Measurements from ENCODE around the gene MCC.
A peak's percentile ranks its signal among the peaks of the same experiment; 100 is the strongest.

Gene MCC

DNA sequence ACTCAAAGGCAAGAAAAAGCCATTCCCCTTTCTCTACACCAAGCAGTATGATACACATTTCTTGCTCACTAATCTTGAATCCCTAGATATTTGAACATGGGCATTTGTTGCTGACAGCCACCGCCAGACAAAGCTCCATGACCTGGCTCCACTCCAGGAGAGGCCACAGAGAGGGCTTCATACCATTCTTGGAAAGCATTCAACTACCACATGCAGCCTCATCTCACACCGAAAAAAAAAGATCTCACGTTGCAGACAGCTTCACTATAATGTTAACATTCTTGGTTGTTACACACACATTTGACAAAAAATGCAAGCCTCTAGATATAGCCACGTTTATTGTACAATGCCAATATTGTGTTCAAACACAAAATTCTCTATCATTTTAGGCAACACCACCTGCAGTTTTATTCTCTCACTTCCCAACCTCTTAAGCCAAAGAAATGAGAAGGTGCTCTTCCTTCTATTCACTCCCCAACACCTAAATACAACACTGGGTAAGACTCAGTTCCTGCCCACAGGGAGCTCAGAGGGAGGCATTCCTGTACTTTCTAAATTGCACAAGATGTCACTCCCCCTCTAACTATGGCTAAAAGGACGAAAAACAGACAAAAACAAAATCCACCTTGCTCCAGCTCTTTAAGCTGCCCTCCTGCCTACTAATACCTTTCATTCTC, 275.9 kb downstream of the MCC start:
- Histone ChIP-seq H3K23ac (ENCODE audit: low read length in 2 of 2) (no peak overlapping the region), H2BK5ac (ENCODE audit: low read depth, low read length, poor library complexity, severe bottlenecking) (no peak overlapping the region), H3K79me1 (replicated peaks; ENCODE audit: low read length, poor library complexity, severe bottlenecking) (peaks cover 25% of the 10 kb centered on the region), H2AFZ (ENCODE audit: low read depth, low read length) (no peak overlapping the region), H3K4me1 (ENCODE audit: control insufficient read depth, insufficient read depth, low read depth, low read length) (peaks cover 5% of the 10 kb centered on the region), H3K14ac (ENCODE audit: low read length in 2 of 2) (no peak overlapping the region), H3K36me3 (ENCODE audit: control insufficient read depth in 1 of 2, insufficient read depth in 2 of 2, low read depth in 1 of 2, low read length in 2 of 2) (no peaks in the 10 kb centered on the region), H3K4ac (ENCODE audit: low read depth in 1 of 2, low read length in 2 of 2) (no peak overlapping the region), H3K9me3 (ENCODE audit: control insufficient read depth, low read length) (no peaks in the 10 kb centered on the region), H2BK120ac (ENCODE audit: low read depth, low read length) (no peak overlapping the region), H3K27ac (ENCODE audit: low read length, poor library complexity, severe bottlenecking) (no peak overlapping the region), H2BK12ac (ENCODE audit: low read length in 2 of 2) (no peak overlapping the region), H4K91ac (ENCODE audit: low read length) (no peak overlapping the region), H2BK15ac (ENCODE audit: low read depth, poor library complexity, severe bottlenecking) (no peak overlapping the region), H2AK5ac (ENCODE audit: low read length, severe bottlenecking) (no peak overlapping the region), H3K9ac (ENCODE audit: low read length) (no peak overlapping the region), H3K4me2 (ENCODE audit: low read length, poor library complexity, severe bottlenecking) (no peak overlapping the region), H3K27me3 (ENCODE audit: control insufficient read depth in 1 of 2, insufficient read depth in 1 of 2, low read length in 2 of 2) (no peaks in the 10 kb centered on the region), H3K4me3 (ENCODE audit: insufficient read depth in 1 of 2, low read depth in 1 of 2, low read length in 2 of 2) (no peak overlapping the region), H4K8ac (ENCODE audit: low read length) (no peak overlapping the region), H3K18ac (ENCODE audit: low read depth in 1 of 2, low read length in 2 of 2) (no peak overlapping the region)
- peak; percentile 75 for DNase-seq
- WGBS: 42% methylated on average over 5 of the region's 5 CpGs

DNA sequence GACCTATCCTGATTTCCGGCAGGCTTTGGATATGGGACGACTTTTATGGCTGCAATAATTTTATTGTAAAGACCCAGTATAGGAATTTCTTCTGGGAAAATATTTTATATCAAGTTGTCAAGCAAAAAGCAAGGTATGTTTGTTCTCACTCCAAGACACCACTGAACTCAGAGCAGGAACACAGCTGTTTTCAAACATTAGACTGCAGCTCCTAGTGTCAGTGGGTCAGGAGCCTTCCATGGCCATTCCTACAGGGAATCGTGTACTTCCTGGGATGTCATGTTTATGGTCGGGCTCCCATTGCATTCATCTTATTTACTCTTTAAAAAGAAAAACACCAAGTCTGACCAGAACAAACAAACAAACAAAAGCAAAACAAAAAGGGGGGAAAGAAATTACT, 278.8 kb downstream of the MCC start:
- no peaks in the 10 kb centered on the region for H3K27me3 ChIP-seq (ENCODE audit: control insufficient read depth in 1 of 2, insufficient read depth in 1 of 2, low read length in 2 of 2)
- H3K18ac ChIP-seq (ENCODE audit: low read depth in 1 of 2, low read length in 2 of 2): no peak overlapping the region
- H3K27ac ChIP-seq (ENCODE audit: low read length, poor library complexity, severe bottlenecking): no peak overlapping the region
- H3K4ac ChIP-seq (ENCODE audit: low read depth in 1 of 2, low read length in 2 of 2): no peak overlapping the region
- no peak overlapping the region for H3K4me3 ChIP-seq (ENCODE audit: insufficient read depth in 1 of 2, low read depth in 1 of 2, low read length in 2 of 2)
- H3K79me1 ChIP-seq (replicated peaks; ENCODE audit: low read length, poor library complexity, severe bottlenecking): peaks cover 23% of the 10 kb centered on the region
- H2BK12ac ChIP-seq (ENCODE audit: low read length in 2 of 2): no peak overlapping the region
- H2BK120ac ChIP-seq (ENCODE audit: low read depth, low read length): no peak overlapping the region
- H2BK5ac ChIP-seq (ENCODE audit: low read depth, low read length, poor library complexity, severe bottlenecking): no peak overlapping the region
- no peaks in the 10 kb centered on the region for H3K36me3 ChIP-seq (ENCODE audit: control insufficient read depth in 1 of 2, insufficient read depth in 2 of 2, low read depth in 1 of 2, low read length in 2 of 2)
- DNase-seq: no peak
- 100% methylated on average over 2 of the region's 4 CpGs for WGBS
- H3K9me3 ChIP-seq (ENCODE audit: control insufficient read depth, low read length): no peaks in the 10 kb centered on the region
- H2AK5ac ChIP-seq (ENCODE audit: low read length, severe bottlenecking): no peak overlapping the region
- H3K23ac ChIP-seq (ENCODE audit: low read length in 2 of 2): no peak overlapping the region
- H4K8ac ChIP-seq (ENCODE audit: low read length): no peak overlapping the region
- no peak overlapping the region for H2AFZ ChIP-seq (ENCODE audit: low read depth, low read length)
- peaks cover 3% of the 10 kb centered on the region for H3K4me1 ChIP-seq (ENCODE audit: control insufficient read depth, insufficient read depth, low read depth, low read length)
- no peak overlapping the region for H3K4me2 ChIP-seq (ENCODE audit: low read length, poor library complexity, severe bottlenecking)
- H4K91ac ChIP-seq (ENCODE audit: low read length): no peak overlapping the region
- H3K9ac ChIP-seq (ENCODE audit: low read length): no peak overlapping the region
- no peak overlapping the region for H2BK15ac ChIP-seq (ENCODE audit: low read depth, poor library complexity, severe bottlenecking)
- H3K14ac ChIP-seq (ENCODE audit: low read length in 2 of 2): no peak overlapping the region

DNA sequence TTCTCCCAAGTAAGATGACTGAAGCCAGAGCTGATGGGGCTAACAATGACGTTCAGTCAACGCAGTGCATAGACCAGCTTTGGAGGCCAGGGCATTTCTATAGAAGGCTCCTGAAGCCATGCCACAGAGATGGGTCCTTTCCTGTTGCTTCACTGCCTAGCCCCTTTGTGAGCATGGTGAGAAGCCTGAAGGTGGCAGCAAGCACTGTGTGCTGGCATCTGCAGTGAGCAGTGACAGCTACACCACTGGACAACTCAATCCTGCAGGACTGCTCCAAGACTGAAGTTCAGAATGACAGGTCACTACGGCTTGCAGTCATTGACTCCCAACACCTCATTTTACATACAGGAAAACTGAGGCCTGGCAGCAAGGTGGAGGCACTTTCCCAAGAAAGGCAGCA, 282.4 kb downstream of the MCC start:
- H3K14ac ChIP-seq (ENCODE audit: low read length in 2 of 2): no peak overlapping the region
- H3K18ac ChIP-seq (ENCODE audit: low read depth in 1 of 2, low read length in 2 of 2): peak overlapping the region in 1 of 2 experiments; percentile 11
- H3K4me3 ChIP-seq (ENCODE audit: insufficient read depth in 1 of 2, low read depth in 1 of 2, low read length in 2 of 2): no peak overlapping the region
- peaks cover 6% of the 10 kb centered on the region for H3K4me1 ChIP-seq (ENCODE audit: control insufficient read depth, insufficient read depth, low read depth, low read length)
- WGBS: 97% methylated on average over 3 of the region's 3 CpGs
- H3K27me3 ChIP-seq (ENCODE audit: control insufficient read depth in 1 of 2, insufficient read depth in 1 of 2, low read length in 2 of 2): no peaks in the 10 kb centered on the region
- H2AFZ ChIP-seq (ENCODE audit: low read depth, low read length): no peak overlapping the region
- H3K4ac ChIP-seq (ENCODE audit: low read depth in 1 of 2, low read length in 2 of 2): no peak overlapping the region
- no peak overlapping the region for H3K4me2 ChIP-seq (ENCODE audit: low read length, poor library complexity, severe bottlenecking)
- peak overlapping the region in 1 of 2 experiments; percentile 79 for H2BK12ac ChIP-seq (ENCODE audit: low read length in 2 of 2)
- peak overlapping the region; percentile 0 for H4K8ac ChIP-seq (ENCODE audit: low read length)
- H3K36me3 ChIP-seq (ENCODE audit: control insufficient read depth in 1 of 2, insufficient read depth in 2 of 2, low read depth in 1 of 2, low read length in 2 of 2): no peaks in the 10 kb centered on the region
- no peak overlapping the region for H2BK15ac ChIP-seq (ENCODE audit: low read depth, poor library complexity, severe bottlenecking)
- no peak overlapping the region for H3K27ac ChIP-seq (ENCODE audit: low read length, poor library complexity, severe bottlenecking)
- no peak overlapping the region for H2BK5ac ChIP-seq (ENCODE audit: low read depth, low read length, poor library complexity, severe bottlenecking)
- no peak overlapping the region for H2AK5ac ChIP-seq (ENCODE audit: low read length, severe bottlenecking)
- no peak overlapping the region for H4K91ac ChIP-seq (ENCODE audit: low read length)
- no peaks in the 10 kb centered on the region for H3K9me3 ChIP-seq (ENCODE audit: control insufficient read depth, low read length)
- H3K9ac ChIP-seq (ENCODE audit: low read length): no peak overlapping the region
- no peak overlapping the region for H2BK120ac ChIP-seq (ENCODE audit: low read depth, low read length)
- DNase-seq: no peak
- H3K23ac ChIP-seq (ENCODE audit: low read length in 2 of 2): no peak overlapping the region
- H3K79me1 ChIP-seq (replicated peaks; ENCODE audit: low read length, poor library complexity, severe bottlenecking): peaks cover 26% of the 10 kb centered on the region

- peaks cover 6% of the 10 kb centered on the region for H3K4me1 ChIP-seq (ENCODE audit: control insufficient read depth, insufficient read depth, low read depth, low read length)
- H3K9me3 ChIP-seq (ENCODE audit: control insufficient read depth, low read length): no peaks in the 10 kb centered on the region
- no peak overlapping the region for H2BK120ac ChIP-seq (ENCODE audit: low read depth, low read length)
- H3K23ac ChIP-seq (ENCODE audit: low read length in 2 of 2): no peak overlapping the region
- H3K18ac ChIP-seq (ENCODE audit: low read depth in 1 of 2, low read length in 2 of 2): no peak overlapping the region
- no peak overlapping the region for H2BK5ac ChIP-seq (ENCODE audit: low read depth, low read length, poor library complexity, severe bottlenecking)
- H4K91ac ChIP-seq (ENCODE audit: low read length): no peak overlapping the region
- H4K8ac ChIP-seq (ENCODE audit: low read length): no peak overlapping the region
- H3K9ac ChIP-seq (ENCODE audit: low read length): no peak overlapping the region
- H3K79me1 ChIP-seq (replicated peaks; ENCODE audit: low read length, poor library complexity, severe bottlenecking): peaks cover 27% of the 10 kb centered on the region
- no peak for DNase-seq
- H3K4me3 ChIP-seq (ENCODE audit: insufficient read depth in 1 of 2, low read depth in 1 of 2, low read length in 2 of 2): no peak overlapping the region
- H3K4ac ChIP-seq (ENCODE audit: low read depth in 1 of 2, low read length in 2 of 2): no peak overlapping the region
- H3K27ac ChIP-seq (ENCODE audit: low read length, poor library complexity, severe bottlenecking): no peak overlapping the region
- no peaks in the 10 kb centered on the region for H3K36me3 ChIP-seq (ENCODE audit: control insufficient read depth in 1 of 2, insufficient read depth in 2 of 2, low read depth in 1 of 2, low read length in 2 of 2)
- H2AK5ac ChIP-seq (ENCODE audit: low read length, severe bottlenecking): no peak overlapping the region
- H2AFZ ChIP-seq (ENCODE audit: low read depth, low read length): no peak overlapping the region
- no CpG with 5 or more reads among the region's 1 CpG for WGBS
- H2BK15ac ChIP-seq (ENCODE audit: low read depth, poor library complexity, severe bottlenecking): no peak overlapping the region
- no peak overlapping the region for H3K4me2 ChIP-seq (ENCODE audit: low read length, poor library complexity, severe bottlenecking)
- H2BK12ac ChIP-seq (ENCODE audit: low read length in 2 of 2): no peak overlapping the region
- no peaks in the 10 kb centered on the region for H3K27me3 ChIP-seq (ENCODE audit: control insufficient read depth in 1 of 2, insufficient read depth in 1 of 2, low read length in 2 of 2)
- H3K14ac ChIP-seq (ENCODE audit: low read length in 2 of 2): no peak overlapping the region
Measured at GRCh38 chr5:113205323-113205722, 282.9 kb downstream of the MCC start.
